EL (cell line): ENCODE measurements around the gene TIAM2.
"Not testable (repeated sequence)": the region's sequence is repeated elsewhere in the genome, so short reads cannot be mapped to it uniquely, and the experiment has no call there.

Source experiments
- DNase-seq: peaks from one replicate; pipeline ENCODE4 v3.0.0-alpha.2; 2016

TIAM2 gene

DNA sequence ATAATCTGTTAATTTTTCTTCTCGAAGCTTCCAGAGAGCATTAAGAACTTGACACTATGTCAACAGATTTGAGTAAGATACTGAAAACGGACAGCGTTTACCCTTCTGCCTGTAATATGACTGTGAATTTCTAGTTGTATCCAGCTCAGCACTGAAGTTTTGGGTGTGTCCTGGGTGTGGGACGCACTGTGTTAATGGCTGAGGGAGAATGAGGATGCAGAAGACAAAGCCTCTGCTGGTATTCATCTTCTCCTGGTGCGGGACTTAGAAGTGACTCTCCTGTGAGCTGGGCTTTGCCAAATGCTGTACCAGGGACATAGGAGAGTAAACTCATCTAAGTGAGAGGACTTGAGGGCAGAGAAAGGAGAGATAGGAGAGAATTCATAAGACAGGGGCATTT lies 178.4 kb downstream of the TIAM2 start:
- DNase-seq = no peak

DNA sequence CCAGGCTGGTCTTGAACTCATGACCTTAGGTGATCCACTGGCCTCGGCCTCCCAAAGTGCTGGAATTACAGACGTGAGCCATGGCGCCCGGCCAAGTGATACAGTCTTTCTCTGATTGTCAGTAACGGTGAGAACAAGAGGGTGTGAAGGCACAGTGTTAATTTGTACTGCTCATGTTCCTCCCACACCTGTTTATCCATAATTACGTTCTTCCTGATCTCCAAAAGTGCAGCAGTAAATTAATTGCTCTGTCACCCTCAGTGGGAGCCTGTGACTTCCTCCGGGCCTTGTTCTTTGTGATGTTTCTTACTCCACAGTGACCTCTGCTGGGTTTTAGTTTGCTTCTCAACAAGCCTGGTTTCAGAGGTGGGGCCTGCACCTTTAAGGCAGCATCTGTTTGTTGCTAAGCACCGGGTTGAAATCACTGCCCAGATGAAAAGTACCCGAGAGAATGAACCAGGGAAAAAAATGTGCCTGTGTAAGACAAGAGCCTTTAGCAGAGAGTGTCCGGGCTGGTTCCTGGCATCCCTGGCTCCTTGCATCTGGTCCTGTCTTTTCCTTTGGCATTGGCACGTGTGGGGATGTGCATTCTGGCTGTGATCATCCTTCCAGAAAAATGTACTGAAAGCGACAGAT lies 179.6 kb downstream of the TIAM2 start:
- DNase-seq = peak; percentile 80

- peak; percentile 72 for DNase-seq
These were observed 182.3 kb downstream of the TIAM2 start for GRCh38 chr6:155177363-155177961.

GRCh38 chr6:155181498-155181897 lies 186.4 kb downstream of the TIAM2 start:
- DNase-seq = no peak

DNA sequence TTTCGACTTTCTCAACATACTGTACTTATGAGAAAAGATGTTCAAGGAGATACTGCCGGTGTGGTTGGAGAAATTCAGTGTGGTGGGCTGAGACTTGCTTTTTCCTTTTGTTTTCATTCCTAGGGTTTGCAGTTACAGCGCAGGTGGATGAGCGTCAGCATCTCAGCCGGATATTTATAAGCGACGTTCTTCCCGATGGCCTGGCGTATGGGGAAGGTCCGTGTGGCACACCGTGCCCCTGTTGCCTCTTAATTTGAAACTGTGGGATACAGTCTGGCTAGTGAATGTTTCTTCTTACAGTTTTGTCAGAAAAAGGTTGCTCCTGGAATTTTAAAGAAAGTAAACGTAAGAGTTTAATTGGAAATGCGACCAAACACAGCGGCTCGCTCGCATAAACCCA lies 187.0 kb downstream of the TIAM2 start:
- no peak for DNase-seq

GRCh38 chr6:155183095-155183494 lies 188.0 kb downstream of the TIAM2 start:
- DNase-seq = no peak

DNA sequence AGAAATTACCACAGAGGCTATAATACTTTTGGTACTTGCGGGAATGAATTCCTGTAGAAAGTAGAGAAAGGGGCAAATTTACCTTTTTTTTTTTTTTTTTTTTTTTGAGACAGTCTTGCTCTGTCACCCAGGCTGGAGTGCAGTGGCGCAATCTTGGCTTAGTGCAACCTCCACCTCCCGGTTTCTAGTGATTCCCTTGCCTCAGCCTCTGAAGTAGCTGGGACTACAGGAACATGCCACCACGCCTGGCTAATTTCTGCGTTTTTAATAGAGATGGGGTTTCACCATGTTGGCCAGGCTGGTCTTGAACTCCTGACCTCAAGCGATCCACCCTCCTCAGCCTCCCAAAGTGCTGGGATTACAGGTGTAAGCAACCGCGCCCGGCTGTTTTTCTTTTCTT lies 189.9 kb downstream of the TIAM2 start:
- not testable (repeated sequence) for DNase-seq

- DNase-seq = peak; percentile 54
These were observed 190.4 kb downstream of the TIAM2 start for GRCh38 chr6:155185544-155185943.

- DNase-seq = no peak
These were observed 191.0 kb downstream of the TIAM2 start for GRCh38 chr6:155186052-155186658.

GRCh38 chr6:155187106-155187505 lies 192.0 kb downstream of the TIAM2 start:
- no peak for DNase-seq

DNA sequence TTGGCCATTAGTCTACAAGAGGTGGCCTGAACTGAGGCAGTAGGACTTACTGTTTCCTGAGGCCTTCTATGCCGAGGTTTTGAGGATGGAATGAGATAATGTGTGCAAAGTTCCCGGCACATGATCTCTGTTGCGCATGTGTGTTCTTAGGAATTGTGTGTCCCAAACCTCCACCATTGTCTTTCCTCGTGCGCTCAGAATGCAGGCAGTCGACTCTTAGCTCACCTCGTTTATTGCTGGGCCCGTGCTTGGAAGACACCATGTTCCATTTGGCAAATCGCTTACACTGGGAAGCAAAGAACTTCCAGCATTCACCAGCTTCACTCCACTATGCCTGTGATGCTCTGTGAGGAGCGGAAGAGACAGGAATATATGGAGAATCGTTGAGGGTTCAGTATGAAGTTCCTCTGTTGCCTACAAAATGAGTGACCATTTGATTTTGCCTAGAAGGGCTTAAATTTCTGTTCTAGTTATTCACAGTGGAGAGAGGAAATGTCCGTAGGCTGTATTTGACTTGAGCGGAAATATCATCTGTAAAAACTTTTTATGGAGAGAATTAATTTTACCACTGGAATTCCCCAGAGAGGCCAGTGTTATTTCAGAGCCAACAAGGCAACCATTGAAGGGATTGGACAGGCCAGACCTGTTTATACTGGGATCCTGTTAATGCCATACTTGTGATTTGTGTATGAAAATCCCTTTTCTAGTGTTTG lies 193.0 kb downstream of the TIAM2 start:
- DNase-seq = peak; percentile 79

GRCh38 chr6:155188707-155189496 lies 193.8 kb downstream of the TIAM2 start:
- peak; percentile 93 for DNase-seq

DNA sequence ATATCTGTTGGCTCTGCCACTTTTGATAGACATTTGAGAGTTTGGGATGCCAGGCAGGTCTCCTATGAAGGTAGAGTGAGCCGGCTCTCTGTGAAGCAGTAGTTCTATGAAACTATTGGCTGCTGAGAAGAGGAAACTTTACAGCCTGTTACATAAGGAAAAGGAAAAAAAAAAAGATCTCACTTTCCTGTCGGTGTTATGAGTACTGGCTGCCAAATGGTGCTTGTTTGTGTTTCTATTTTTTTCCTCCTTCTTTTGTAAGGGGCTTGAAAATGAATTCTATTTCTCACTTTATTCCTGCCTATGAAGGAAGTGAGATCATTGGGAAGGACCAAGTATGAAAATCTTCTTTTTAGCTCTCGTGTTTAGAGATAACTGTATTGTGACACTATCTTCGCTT lies 195.6 kb downstream of the TIAM2 start:
- DNase-seq = no peak

GRCh38 chr6:155193526-155193925 lies 198.4 kb downstream of the TIAM2 start:
- DNase-seq = no peak

- DNase-seq = no peak
These were observed 199.3 kb downstream of the TIAM2 start for GRCh38 chr6:155194399-155194798.

DNA sequence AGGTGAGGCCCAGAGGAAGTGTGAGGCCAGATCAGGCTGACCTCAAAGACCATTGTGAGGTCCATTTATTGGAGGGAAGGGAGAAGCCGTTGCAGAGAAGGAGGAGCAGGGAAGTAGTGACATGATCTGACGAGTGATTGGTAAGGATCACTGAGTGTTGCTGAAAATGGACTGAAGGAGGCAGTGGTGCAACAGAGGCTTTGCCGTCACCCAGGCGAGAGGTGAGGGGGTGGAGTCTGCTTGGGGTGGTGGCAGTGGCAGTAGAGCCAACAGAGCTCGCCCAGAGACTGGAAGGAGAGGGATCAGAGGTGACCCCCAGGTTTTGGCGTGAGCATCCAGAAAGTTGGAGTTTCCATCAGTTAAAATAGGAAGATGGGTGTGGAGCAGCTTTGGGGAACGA lies 200.8 kb downstream of the TIAM2 start:
- no peak for DNase-seq

DNA sequence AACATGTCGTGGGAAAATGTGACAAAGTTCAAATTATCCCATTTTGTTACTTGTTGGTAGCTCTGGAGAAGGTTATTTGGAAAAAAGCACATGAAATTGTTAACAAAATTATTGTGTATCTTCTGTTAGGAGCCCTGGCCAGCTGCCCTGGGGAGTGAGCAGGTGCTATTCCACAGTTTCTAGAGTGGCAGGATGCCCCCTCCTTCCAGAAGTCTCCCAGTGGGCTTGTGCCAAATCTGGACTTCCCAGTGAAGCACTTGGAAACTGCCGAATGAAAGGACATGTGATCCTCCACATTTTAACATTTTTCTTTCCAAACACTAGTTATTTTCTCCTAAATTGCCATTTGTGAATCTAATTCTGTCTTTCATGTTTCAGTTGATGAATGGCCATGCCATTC lies 201.8 kb downstream of the TIAM2 start:
- DNase-seq = no peak

DNA sequence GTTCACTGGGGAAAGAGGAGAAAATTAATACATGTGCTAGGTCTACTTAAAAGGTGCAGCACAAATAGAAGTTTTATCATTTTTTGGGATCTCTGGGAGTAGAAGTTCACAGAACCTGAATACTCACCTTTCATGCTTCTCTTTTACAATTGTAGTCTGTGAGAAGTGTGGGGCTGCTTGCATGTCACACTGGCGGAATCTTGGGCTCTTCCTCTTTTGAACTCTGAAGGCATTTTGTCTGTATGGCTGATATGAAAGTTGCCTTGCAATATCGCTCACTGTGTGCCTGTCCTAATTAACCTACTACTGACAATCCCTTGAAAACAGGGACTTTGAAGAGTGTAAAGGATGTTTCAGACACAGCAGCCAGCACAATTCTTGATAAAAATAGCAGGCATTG lies 202.8 kb downstream of the TIAM2 start:
- DNase-seq = no peak

DNA sequence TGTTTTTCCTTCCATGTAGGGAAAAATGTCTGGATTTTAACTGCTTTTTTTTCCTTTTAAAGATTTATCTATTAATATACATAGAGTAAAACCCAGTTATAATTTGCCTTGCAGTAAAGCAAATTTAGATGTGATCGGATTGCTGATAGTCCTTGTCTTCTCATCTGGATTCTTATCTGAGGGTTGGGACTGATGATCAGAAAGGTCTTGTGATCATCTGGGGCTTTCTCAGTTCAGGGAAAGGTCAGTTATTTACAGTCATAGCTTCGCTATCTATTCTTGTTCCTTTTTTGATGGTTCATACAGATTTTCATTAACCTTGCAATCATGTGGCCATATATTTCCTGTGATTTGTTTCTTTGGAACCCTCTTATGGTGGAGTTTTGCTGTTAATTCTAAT lies 204.9 kb downstream of the TIAM2 start:
- peak; percentile 34 for DNase-seq

GRCh38 chr6:155201461-155202226 lies 206.5 kb downstream of the TIAM2 start:
- DNase-seq = peak; percentile 93

- no peak for DNase-seq
These were observed 212.1 kb downstream of the TIAM2 start for GRCh38 chr6:155207223-155207622.

DNA sequence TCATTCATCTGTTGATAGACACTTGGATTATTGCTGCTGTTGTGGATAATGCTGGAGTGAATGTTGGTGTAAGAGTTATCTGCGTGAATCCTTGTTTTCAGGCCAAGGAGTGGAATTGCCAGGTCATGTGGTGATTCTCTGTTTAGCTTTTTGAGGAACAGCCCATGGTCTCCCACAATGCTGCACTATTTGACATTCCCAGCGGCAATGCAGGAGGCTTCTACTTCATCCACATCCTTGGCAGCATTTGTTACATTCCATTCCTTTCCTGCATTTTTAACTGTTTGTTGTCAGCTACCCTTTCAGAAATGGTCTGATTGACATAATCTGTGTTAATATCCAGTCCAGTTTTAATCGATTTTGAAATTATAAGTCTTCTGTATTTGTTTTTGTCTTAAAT lies 217.0 kb downstream of the TIAM2 start:
- no peak for DNase-seq
